NCI-H1105 (cell line): ENCODE results near the gene KCNH6.
A peak's percentile ranks its signal among the peaks of the same experiment; 100 is the strongest.

Source experiments
- DNase-seq: peaks from one replicate; lab custom pipeline; 2025; lab: John Stamatoyannopoulos, UW

The KCNH6 gene

GRCh38 chr17:63550817-63551639, 27.9 kb downstream of the KCNH6 start:
- DNase-seq, result peak; percentile 50

GRCh38 chr17:63552211-63552610, 29.1 kb downstream of the KCNH6 start:
- no peak for DNase-seq

- DNase-seq, result no peak
Measured at GRCh38 chr17:63555500-63556156, 32.5 kb downstream of the KCNH6 start.

DNA sequence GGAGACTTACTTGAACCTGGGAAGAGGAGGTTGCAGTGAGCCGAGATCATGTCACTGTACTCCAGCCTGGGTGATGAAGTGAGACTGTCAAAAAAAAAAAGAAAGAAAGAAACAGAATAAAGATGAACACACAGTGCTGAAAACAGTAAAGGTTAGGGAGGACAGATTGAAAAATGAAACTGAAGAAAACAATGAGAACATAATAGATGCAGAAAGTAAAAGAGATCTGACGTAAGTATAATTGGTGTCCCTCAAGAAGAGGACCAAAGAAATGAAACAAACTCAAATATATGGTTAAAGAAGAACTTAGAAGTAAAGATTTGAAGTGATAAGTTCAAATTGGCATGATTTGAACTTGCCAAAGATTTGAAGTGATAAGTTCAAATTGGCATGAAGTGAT, 34.3 kb downstream of the KCNH6 start:
- no peak for DNase-seq

GRCh38 chr17:63558441-63558840, 35.3 kb downstream of the KCNH6 start:
- DNase-seq, result no peak

DNA sequence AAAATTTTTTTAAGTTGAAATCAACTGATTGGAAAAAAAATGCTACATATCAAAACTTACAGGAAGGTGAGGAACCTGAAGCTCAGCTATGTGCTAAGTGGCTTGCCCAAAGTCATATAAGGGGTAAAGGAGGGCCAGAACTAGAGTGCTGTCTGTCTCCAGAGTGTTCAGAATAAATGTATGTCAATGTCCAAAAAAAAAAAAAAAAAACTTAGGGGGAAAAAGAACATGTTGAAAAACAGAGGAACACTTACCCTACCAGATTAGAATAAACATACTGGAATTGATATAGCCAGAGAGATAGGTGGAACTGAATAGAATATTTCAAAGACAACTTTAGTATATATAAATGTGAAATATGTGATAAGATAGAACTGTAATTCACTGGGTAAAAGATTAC, 38.7 kb downstream of the KCNH6 start:
- no peak for DNase-seq

GRCh38 chr17:63563339-63563738, 40.2 kb downstream of the KCNH6 start:
- DNase-seq, result no peak

DNA sequence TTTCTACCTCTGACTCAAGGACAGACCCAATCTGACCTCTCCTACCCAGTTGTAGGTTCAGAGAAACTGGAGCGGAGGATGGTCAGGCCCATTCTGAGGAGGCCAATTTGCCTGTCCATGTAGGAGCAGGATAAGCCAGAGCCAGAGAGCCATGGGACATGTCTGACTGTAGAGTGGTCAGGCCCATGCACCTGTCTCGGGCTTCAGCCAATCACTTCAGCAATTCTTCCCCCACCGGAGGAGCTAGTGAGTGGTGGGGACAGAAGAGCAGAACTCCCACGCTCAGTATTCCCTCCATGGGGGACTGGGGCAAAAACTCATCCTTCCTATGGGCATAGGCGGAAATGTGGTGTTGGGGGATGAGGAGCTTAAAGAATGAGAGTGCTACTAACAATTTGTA, 41.4 kb downstream of the KCNH6 start:
- DNase-seq, result no peak

DNA sequence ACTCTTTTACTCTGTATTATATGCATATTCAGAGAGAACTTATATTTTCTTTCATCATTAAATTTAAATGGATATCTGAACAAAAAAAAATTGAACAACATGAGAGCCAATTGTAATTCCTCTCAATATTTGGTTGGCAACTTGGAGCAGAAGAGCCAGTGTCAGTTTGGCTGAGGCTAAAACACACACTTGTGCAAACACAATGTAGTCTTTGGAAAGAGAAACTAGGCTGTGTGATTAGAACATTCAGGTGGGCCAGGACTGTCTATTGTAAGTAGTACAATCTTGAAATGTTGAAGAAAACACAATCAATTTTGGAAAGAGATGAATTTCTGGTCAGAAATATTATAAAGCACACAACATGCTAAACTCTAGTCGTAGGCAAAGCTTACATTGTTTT, 44.1 kb downstream of the KCNH6 start:
- DNase-seq, result no peak

GRCh38 chr17:63568563-63568962, 45.4 kb downstream of the KCNH6 start:
- DNase-seq, result no peak

GRCh38 chr17:63571632-63572310, 48.6 kb downstream of the KCNH6 start:
- DNase-seq, result no peak

- no peak for DNase-seq
Measured at GRCh38 chr17:63573634-63574033, 50.5 kb downstream of the KCNH6 start.

GRCh38 chr17:63578027-63578768, 55.0 kb downstream of the KCNH6 start:
- DNase-seq, result no peak

- DNase-seq, result no peak
Measured at GRCh38 chr17:63578769-63579111, 55.6 kb downstream of the KCNH6 start.

GRCh38 chr17:63579633-63580032, 56.5 kb downstream of the KCNH6 start:
- DNase-seq, result no peak

GRCh38 chr17:63587770-63588169, 64.6 kb downstream of the KCNH6 start:
- no peak for DNase-seq

GRCh38 chr17:63588797-63589196, 65.6 kb downstream of the KCNH6 start:
- no peak for DNase-seq

- no peak for DNase-seq
Measured at GRCh38 chr17:63589646-63590045, 66.5 kb downstream of the KCNH6 start.

DNA sequence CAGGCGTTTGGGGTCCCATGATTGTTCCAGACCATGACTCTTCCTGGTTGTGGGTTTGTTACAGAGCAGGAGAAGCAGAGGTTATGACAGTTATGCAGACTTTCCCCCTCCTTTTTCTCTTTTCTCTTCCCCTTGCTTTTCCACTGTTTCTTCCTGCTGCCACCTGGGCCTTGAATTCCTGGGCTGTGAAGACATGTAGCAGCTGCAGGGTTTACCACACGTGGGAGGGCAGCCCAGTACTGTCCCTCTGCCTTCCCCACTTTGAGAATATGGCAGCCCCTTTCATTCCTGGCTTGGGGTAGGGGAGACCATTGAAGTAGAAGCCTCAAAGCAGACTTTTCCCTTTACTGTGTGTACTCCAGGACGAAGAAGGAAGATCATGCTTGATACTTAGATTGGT, 69.6 kb downstream of the KCNH6 start:
- DNase-seq, result no peak

GRCh38 chr17:63595132-63595531, 72.0 kb downstream of the KCNH6 start:
- DNase-seq, result no peak
